Panc1 (cell line): ENCODE data around the gene FAM163A.

Source experiments
- POLR2AphosphoS5 ChIP-seq: IDR thresholded peaks from 2 replicates; pipeline ENCODE4 v1.6.1; 2012; ENCODE audit warnings: mild to moderate bottlenecking, low read depth, low read length, moderate library complexity
- TCF7L2 ChIP-seq: IDR thresholded peaks from 2 replicates; pipeline ENCODE4 v1.6.1; 2011; ENCODE audit warnings: mild to moderate bottlenecking, low read depth, low read length, inconsistent platforms
- TF ChIP-seq, protein P1 (sequence below): fragments of 450-650 bp; IDR thresholded peaks from 2 replicates; pipeline ENCODE4 v1.5.1; 2017; ENCODE audit warnings: mild to moderate bottlenecking
- TF ChIP-seq, protein P2 (sequence below), 2 experiments: IDR thresholded peaks; 2 replicates each; pipeline ENCODE4 v1.6.1; 2011 to 2012; ENCODE audit warnings: low read depth in 2 of 2, control low read depth in 1 of 2, low read length in 1 of 2, mild to moderate bottlenecking in 1 of 2, moderate library complexity in 1 of 2; ENCODE audit not compliant: insufficient read depth in 1 of 2

DNA sequence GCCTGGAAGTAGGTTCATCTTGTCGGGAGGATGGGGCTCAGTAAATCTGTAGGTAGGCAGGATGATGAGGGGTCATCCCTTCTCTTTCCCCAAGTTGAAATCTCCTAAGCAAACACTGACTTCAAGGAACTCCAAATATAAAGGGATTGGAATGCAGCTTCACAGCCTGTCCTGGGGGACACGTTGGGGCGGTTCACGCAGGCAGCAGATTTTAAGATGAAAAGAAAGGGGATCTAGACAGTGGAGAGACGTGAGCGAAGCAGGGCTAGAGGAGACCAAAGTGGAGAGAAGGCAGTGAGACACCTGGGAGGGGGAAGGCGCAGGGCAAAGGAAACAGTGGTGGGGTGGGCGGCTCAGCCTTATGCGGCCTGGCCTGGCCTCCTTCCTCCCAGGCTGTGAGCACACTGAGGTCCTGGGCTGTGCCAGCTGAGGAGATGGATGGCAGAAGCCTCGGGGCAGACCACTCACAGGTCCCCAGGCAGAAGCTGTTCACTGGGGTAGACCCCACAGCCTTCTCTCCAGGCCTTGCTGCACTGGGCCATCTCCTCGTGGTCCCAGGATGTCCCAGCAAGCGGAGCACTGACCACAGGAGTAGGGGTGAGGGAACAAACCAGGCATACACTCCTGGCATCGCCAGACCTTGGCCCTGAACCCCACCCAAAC, 82.8 kb downstream of the FAM163A start:
- TF ChIP-seq, protein P1, sequence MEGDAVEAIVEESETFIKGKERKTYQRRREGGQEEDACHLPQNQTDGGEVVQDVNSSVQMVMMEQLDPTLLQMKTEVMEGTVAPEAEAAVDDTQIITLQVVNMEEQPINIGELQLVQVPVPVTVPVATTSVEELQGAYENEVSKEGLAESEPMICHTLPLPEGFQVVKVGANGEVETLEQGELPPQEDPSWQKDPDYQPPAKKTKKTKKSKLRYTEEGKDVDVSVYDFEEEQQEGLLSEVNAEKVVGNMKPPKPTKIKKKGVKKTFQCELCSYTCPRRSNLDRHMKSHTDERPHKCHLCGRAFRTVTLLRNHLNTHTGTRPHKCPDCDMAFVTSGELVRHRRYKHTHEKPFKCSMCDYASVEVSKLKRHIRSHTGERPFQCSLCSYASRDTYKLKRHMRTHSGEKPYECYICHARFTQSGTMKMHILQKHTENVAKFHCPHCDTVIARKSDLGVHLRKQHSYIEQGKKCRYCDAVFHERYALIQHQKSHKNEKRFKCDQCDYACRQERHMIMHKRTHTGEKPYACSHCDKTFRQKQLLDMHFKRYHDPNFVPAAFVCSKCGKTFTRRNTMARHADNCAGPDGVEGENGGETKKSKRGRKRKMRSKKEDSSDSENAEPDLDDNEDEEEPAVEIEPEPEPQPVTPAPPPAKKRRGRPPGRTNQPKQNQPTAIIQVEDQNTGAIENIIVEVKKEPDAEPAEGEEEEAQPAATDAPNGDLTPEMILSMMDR, result no peak
- TF ChIP-seq, protein P2, sequence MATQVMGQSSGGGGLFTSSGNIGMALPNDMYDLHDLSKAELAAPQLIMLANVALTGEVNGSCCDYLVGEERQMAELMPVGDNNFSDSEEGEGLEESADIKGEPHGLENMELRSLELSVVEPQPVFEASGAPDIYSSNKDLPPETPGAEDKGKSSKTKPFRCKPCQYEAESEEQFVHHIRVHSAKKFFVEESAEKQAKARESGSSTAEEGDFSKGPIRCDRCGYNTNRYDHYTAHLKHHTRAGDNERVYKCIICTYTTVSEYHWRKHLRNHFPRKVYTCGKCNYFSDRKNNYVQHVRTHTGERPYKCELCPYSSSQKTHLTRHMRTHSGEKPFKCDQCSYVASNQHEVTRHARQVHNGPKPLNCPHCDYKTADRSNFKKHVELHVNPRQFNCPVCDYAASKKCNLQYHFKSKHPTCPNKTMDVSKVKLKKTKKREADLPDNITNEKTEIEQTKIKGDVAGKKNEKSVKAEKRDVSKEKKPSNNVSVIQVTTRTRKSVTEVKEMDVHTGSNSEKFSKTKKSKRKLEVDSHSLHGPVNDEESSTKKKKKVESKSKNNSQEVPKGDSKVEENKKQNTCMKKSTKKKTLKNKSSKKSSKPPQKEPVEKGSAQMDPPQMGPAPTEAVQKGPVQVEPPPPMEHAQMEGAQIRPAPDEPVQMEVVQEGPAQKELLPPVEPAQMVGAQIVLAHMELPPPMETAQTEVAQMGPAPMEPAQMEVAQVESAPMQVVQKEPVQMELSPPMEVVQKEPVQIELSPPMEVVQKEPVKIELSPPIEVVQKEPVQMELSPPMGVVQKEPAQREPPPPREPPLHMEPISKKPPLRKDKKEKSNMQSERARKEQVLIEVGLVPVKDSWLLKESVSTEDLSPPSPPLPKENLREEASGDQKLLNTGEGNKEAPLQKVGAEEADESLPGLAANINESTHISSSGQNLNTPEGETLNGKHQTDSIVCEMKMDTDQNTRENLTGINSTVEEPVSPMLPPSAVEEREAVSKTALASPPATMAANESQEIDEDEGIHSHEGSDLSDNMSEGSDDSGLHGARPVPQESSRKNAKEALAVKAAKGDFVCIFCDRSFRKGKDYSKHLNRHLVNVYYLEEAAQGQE (IDR thresholded peaks at IDR 0.05; ENCODE audit: insufficient read depth in 1 of 2, low read depth in 2 of 2, low read length in 1 of 2), result no peak
- TF ChIP-seq POLR2AphosphoS5 (no peak), TCF7L2 (no peak)
